Measurements from ENCODE around the gene ZNF823.

DNA sequence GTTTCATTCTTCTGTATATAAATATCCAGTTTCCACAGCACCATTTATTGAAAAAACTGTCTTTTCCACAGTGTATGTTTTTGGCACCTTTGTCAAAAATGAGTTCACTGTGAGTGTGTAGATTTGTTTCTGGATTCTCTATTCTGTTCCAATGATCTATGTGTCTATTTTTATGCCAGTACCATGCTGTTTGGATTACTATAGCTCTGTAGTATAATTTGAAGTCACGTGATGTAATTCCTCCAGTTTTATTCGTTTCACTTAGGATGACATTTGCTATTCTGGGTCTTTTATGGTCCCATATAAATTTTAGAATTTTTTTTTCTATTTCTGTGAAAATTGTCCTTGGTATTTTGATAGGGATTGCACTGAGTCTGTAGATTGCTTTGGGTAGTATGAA lies 11.0 kb upstream of the ZNF823 start:
- TF ChIP-seq, protein P1, sequence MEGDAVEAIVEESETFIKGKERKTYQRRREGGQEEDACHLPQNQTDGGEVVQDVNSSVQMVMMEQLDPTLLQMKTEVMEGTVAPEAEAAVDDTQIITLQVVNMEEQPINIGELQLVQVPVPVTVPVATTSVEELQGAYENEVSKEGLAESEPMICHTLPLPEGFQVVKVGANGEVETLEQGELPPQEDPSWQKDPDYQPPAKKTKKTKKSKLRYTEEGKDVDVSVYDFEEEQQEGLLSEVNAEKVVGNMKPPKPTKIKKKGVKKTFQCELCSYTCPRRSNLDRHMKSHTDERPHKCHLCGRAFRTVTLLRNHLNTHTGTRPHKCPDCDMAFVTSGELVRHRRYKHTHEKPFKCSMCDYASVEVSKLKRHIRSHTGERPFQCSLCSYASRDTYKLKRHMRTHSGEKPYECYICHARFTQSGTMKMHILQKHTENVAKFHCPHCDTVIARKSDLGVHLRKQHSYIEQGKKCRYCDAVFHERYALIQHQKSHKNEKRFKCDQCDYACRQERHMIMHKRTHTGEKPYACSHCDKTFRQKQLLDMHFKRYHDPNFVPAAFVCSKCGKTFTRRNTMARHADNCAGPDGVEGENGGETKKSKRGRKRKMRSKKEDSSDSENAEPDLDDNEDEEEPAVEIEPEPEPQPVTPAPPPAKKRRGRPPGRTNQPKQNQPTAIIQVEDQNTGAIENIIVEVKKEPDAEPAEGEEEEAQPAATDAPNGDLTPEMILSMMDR (IDR thresholded peaks at IDR 0.05), result no peak
- no peak for TF ChIP-seq FOXM1 (IDR thresholded peaks at IDR 0.05; ENCODE audit: low read depth)
- TF ChIP-seq, protein P2, sequence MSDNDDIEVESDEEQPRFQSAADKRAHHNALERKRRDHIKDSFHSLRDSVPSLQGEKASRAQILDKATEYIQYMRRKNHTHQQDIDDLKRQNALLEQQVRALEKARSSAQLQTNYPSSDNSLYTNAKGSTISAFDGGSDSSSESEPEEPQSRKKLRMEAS (IDR thresholded peaks at IDR 0.05; ENCODE audit: low read depth), result no peak
- TF ChIP-seq REST (IDR thresholded peaks at IDR 0.05; ENCODE audit: low read depth, low read length), result no peak
- no peak for TF ChIP-seq USF2 (IDR thresholded peaks at IDR 0.05; ENCODE audit: borderline replicate concordance, low read depth, low read length)
- no peak for TF ChIP-seq EP300 (IDR thresholded peaks at IDR 0.05; ENCODE audit: borderline replicate concordance in 1 of 2, low read depth in 1 of 2, low read length in 1 of 2)
- TF ChIP-seq EZH2phosphoT487 (IDR thresholded peaks at IDR 0.05; ENCODE audit: borderline replicate concordance, low read depth), result no peak
- TF ChIP-seq TCF12 (IDR thresholded peaks at IDR 0.05), result no peak
- no peak for TF ChIP-seq JUND (IDR thresholded peaks at IDR 0.05)
